Loucy (cell line): Measurements from ENCODE around the gene SLC22A16.

Source experiments
- H2AFZ ChIP-seq: fragments of 200-600 bp; sonication (generic); 2 replicates; pipeline ENCODE4 v1.6.0; 2016; ENCODE audit warnings: antibody characterized with exemption, mild to moderate bottlenecking, low read length, moderate library complexity
- H3F3A ChIP-seq: fragments of 200-600 bp; 2 replicates; pipeline ENCODE4 v1.6.0; 2016; ENCODE audit warnings: antibody characterized with exemption, low read depth, mild to moderate bottlenecking
- H3K27me3 ChIP-seq: fragments of 200-600 bp; sonication (generic); 2 replicates; pipeline ENCODE4 v1.6.1; 2014; ENCODE audit warnings: low read length, mild to moderate bottlenecking; ENCODE audit not compliant: insufficient read depth, poor library complexity, severe bottlenecking
- H3K36me3 ChIP-seq: fragments of 200-600 bp; sonication (generic); 2 replicates; pipeline ENCODE4 v1.6.1; 2016; ENCODE audit warnings: low read length; ENCODE audit not compliant: insufficient read depth
- H3K4me1 ChIP-seq: fragments of 200-600 bp; sonication (generic); 2 replicates; pipeline ENCODE4 v1.5.1; 2014; ENCODE audit warnings: low read length, mild to moderate bottlenecking; ENCODE audit not compliant: insufficient read depth, poor library complexity, severe bottlenecking
- H3K4me2 ChIP-seq: fragments of 200-600 bp; sonication (generic); 2 replicates; pipeline ENCODE4 v1.6.0; 2014; ENCODE audit warnings: antibody characterized with exemption, low read length, low read depth, mild to moderate bottlenecking; ENCODE audit not compliant: poor library complexity, severe bottlenecking
- H3K4me3 ChIP-seq: fragments of 200-600 bp; sonication (generic); 2 replicates; pipeline ENCODE4 v1.5.1; 2014; ENCODE audit warnings: low read length, mild to moderate bottlenecking, mixed read lengths; ENCODE audit not compliant: poor library complexity, severe bottlenecking
- H3K79me2 ChIP-seq: fragments of 200-600 bp; sonication (generic); 2 replicates; pipeline ENCODE4 v1.6.1; 2014; ENCODE audit warnings: low read length; ENCODE audit not compliant: insufficient read depth
- H3K9ac ChIP-seq: fragments of 200-600 bp; sonication (generic); 2 replicates; pipeline ENCODE4 v1.6.0; 2014; ENCODE audit warnings: mild to moderate bottlenecking, low read depth, low read length, moderate library complexity; ENCODE audit not compliant: poor library complexity, severe bottlenecking
- H3K9me2 ChIP-seq: fragments of 200-600 bp; sonication (generic); replicated peaks from 2 replicates; pipeline ENCODE4 v1.6.1; 2016; ENCODE audit warnings: low read depth, low read length, mixed read lengths
- H3K9me3 ChIP-seq: fragments of 200-600 bp; sonication (generic); 2 replicates; pipeline ENCODE4 v1.6.1; 2014; ENCODE audit warnings: mild to moderate bottlenecking, antibody characterized with exemption, low read length, low read depth; ENCODE audit not compliant: insufficient read depth
- H4K20me1 ChIP-seq: fragments of 200-600 bp; sonication (generic); 2 replicates; pipeline ENCODE4 v1.6.0; 2014; ENCODE audit warnings: antibody characterized with exemption, low read length, mild to moderate bottlenecking; ENCODE audit not compliant: insufficient read depth, poor library complexity, severe bottlenecking
- EZH2phosphoT487 ChIP-seq: fragments of 200-600 bp; IDR thresholded peaks from 2 replicates; pipeline ENCODE4 v1.6.1; 2018; ENCODE audit warnings: antibody characterized with exemption, mild to moderate bottlenecking, moderate library complexity, borderline replicate concordance
- TF ChIP-seq, protein P1 (sequence below): fragments of 200-600 bp; sonication (generic); conservative IDR thresholded peaks from 2 replicates; pipeline ENCODE4 v1.5.1; 2014; ENCODE audit warnings: mild to moderate bottlenecking, antibody characterized with exemption, low read length

The SLC22A16 gene

DNA sequence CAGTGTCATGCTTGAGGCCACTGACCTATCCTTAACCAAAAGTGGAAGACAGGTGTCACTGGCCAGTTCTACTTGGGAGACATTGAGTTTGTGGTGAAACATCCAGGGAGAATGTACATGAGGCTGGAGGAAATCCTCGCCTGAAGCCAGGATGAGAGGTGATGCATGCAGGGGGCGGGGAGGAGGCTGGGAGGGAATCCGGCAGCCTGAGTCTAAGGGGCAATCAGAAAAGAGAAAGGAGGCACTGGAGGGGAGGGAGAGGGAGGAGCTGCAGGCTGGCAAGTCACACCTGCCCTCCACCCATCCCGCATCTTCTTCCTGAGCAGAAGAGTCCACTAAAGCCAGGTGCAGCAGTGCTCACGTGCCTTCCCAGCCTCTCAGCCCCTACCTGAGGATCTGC lies 46.2 kb downstream of the SLC22A16 start:
- H2AFZ ChIP-seq = no peak overlapping the region
- no peak overlapping the region for H3K9ac ChIP-seq
- H3K79me2 ChIP-seq = no peaks in the 10 kb centered on the region
- no peak overlapping the region for H3K4me2 ChIP-seq
- H3K9me2 ChIP-seq = no peaks in the 10 kb centered on the region
- no peaks in the 10 kb centered on the region for H3K36me3 ChIP-seq
- no peaks in the 10 kb centered on the region for H3K9me3 ChIP-seq
- no peak for TF ChIP-seq EZH2phosphoT487
- TF ChIP-seq, protein P1, sequence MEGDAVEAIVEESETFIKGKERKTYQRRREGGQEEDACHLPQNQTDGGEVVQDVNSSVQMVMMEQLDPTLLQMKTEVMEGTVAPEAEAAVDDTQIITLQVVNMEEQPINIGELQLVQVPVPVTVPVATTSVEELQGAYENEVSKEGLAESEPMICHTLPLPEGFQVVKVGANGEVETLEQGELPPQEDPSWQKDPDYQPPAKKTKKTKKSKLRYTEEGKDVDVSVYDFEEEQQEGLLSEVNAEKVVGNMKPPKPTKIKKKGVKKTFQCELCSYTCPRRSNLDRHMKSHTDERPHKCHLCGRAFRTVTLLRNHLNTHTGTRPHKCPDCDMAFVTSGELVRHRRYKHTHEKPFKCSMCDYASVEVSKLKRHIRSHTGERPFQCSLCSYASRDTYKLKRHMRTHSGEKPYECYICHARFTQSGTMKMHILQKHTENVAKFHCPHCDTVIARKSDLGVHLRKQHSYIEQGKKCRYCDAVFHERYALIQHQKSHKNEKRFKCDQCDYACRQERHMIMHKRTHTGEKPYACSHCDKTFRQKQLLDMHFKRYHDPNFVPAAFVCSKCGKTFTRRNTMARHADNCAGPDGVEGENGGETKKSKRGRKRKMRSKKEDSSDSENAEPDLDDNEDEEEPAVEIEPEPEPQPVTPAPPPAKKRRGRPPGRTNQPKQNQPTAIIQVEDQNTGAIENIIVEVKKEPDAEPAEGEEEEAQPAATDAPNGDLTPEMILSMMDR = no peak
- H3K4me1 ChIP-seq = no peaks in the 10 kb centered on the region
- no peaks in the 10 kb centered on the region for H3F3A ChIP-seq
- H4K20me1 ChIP-seq = no peaks in the 10 kb centered on the region
- H3K4me3 ChIP-seq = no peak overlapping the region
- H3K27me3 ChIP-seq = no peaks in the 10 kb centered on the region

DNA sequence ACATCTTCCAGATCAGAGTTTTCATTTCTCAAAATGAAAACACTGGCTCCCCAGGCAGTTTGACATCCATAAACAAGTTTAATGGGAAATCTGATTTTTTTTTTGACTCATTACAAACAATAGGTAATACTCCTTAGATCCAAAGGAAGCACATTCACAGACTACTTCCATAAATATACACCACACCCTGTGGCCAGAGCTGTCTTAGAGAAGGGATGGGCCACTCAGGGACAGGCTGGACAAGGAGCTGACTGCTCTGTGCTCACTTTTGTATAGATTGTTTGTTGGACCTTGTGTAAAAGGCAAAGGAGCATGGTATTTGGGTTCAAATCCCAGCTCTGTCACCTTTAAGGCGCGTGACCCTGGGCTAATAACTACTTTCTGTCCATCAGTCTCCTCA lies 48.3 kb downstream of the SLC22A16 start:
- H3K9ac ChIP-seq = no peak overlapping the region
- no peaks in the 10 kb centered on the region for H3K4me1 ChIP-seq
- no peak overlapping the region for H3K4me2 ChIP-seq
- no peaks in the 10 kb centered on the region for H3K27me3 ChIP-seq
- H3K9me3 ChIP-seq = no peaks in the 10 kb centered on the region
- no peak overlapping the region for H3K4me3 ChIP-seq
- no peaks in the 10 kb centered on the region for H3F3A ChIP-seq
- H4K20me1 ChIP-seq = no peaks in the 10 kb centered on the region
- H3K9me2 ChIP-seq = no peaks in the 10 kb centered on the region
- no peaks in the 10 kb centered on the region for H3K79me2 ChIP-seq
- H3K36me3 ChIP-seq = no peaks in the 10 kb centered on the region
- no peak overlapping the region for H2AFZ ChIP-seq
- TF ChIP-seq EZH2phosphoT487 = no peak
- TF ChIP-seq, protein P1 = no peak

DNA sequence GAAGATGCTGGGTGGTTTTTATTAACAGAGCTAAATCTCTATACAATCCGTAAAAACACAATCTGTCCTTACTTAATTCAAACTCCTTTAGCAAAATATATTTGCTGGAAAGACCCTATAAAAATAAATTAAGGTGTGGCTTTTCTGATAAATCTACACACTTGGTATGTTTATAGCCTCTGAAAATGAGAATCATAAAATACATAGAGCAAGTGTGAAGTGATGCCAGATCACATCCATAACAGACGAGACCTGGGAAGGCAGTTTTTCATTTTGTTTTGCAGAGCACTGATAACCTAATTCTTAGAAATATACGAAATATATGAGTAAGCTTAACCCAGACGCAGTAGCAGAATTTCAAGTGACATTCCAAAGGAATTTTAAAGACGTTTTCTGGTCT lies 50.6 kb downstream of the SLC22A16 start:
- H3K4me1 ChIP-seq = no peaks in the 10 kb centered on the region
- H3K4me2 ChIP-seq = no peak overlapping the region
- no peaks in the 10 kb centered on the region for H4K20me1 ChIP-seq
- no peak overlapping the region for H3K4me3 ChIP-seq
- H3K9ac ChIP-seq = no peak overlapping the region
- no peaks in the 10 kb centered on the region for H3K9me3 ChIP-seq
- no peaks in the 10 kb centered on the region for H3F3A ChIP-seq
- no peak overlapping the region for H2AFZ ChIP-seq
- no peaks in the 10 kb centered on the region for H3K27me3 ChIP-seq
- TF ChIP-seq, protein P1 = no peak
- TF ChIP-seq EZH2phosphoT487 = no peak
- no peaks in the 10 kb centered on the region for H3K36me3 ChIP-seq
- no peaks in the 10 kb centered on the region for H3K9me2 ChIP-seq
- no peaks in the 10 kb centered on the region for H3K79me2 ChIP-seq
